ENCODE data around the gene TDRD1. TPM values are rescaled to one million over a fixed set of nuclear protein-coding genes. Genes with fewer than 3 reads are reported as not detected.

The TDRD1 gene
- 0.44 and 0.62 TPM in 2 replicates for total RNA-seq

GRCh38 chr10:114179148-114179547 lies at the start of gene TDRD1:
TDRD1 (plus strand) TSS chr10:114179353; CDS start chr10:114187832, 8,479 bp downstream.

DNA sequence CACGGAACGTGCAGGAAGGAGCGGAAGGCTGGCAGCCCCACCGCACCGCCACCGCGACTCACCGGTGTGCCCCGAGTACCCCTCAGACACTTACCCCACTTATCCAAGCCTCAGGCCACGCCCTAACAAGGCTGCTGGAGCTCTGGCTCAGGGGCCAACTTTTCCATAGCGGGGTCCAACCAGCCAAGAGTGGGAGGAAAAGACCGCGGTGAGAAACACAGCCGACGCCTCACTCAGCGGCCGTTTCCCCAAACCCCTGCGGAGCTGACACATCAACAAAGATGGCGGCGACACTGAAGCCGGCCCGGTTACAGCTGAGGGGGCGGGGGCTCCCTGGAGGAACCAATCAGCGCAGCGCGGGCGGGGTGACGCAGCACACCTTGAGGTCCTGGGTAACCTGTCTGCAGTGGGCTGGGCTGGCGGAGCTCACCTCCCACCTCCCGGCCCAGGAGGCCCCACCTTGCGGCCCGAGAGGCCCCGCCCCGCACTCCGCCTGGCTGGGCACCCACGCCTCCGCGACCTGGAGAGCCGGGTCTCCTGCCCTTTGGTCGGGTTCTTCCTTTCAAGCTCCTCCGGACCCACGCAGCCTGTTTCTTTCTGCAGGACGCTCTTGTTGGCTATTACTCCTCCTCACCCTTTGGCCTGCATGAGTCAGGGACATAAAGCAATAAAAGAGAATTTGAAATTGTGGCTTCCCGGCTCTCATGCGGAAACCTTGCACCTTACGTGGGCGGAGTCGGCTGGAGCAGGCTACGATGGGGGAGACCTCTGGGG lies 5.0 kb upstream of the TDRD1 start, which contains the start of gene CCDC186:
CCDC186 (minus strand) TSS at position 283 of the 774 bp plus-strand sequence. CDS start 10,935 bp downstream, outside the sequence.

DNA sequence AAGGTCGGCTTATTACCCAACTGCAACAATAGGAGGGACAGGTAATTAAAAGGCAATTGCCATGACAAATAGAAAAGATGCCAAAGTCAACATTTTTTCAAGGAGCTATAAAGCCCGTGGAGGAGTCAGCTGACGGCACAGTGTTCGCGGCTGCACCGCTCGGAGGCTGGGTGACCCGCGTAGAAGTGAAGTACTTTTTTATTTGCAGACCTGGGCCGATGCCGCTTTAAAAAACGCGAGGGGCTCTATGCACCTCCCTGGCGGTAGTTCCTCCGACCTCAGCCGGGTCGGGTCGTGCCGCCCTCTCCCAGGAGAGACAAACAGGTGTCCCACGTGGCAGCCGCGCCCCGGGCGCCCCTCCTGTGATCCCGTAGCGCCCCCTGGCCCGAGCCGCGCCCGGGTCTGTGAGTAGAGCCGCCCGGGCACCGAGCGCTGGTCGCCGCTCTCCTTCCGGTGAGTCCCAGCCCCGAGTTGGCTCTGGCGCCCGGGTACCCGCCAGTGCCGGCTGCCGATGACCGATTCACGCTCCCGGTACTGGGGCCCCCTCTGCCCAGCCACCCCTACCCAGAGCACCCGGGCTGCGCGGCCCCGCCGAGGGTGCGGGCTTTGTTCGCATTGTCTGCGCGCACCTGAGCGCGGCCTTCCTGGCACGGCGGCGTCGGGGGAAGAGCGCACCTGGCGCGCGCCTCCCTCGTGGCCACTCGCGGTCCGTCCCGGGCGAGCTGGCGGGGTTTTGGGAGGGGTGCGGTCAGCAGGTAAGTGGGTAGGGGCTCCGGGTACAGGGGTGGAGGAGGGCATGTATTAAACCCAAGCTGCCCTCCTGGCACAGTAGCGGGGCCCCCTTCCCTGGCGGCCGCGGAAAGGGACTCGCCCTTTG lies 60.2 kb downstream of the TDRD1 start, which contains the start of gene VWA2:
VWA2 (plus strand) TSS at position 138 of the 877 bp plus-strand sequence. CDS start 9,460 bp downstream, outside the sequence.

Other genes with a start within 250 kb of the TDRD1 start
- not detected in 2 replicates for gene ADRB1, start 135.5 kb upstream of the TDRD1 start, total RNA-seq
- gene CCDC186, start 5.2 kb upstream of the TDRD1 start, total RNA-seq = 12.2 and 18.5 TPM in 2 replicates
- gene VWA2, start 59.9 kb downstream of the TDRD1 start, total RNA-seq = not detected in 2 replicates
- gene AFAP1L2, start 225.1 kb downstream of the TDRD1 start, total RNA-seq = 0.22 and 1.4 TPM in 2 replicates